T47D (cell line): ENCODE measurements around the gene GPR17.

Experiments
- DNase-seq, 2 experiments: peaks; one replicate each; pipeline versions ENCODE4 v3.0.0 to v3.0.0-alpha.2; 2011 to 2012; ENCODE audit warnings: low read depth in 1 of 2, low spot score in 1 of 2
- JUND ChIP-seq: IDR thresholded peaks from 2 replicates; pipeline ENCODE4 v1.6.1; 2012; ENCODE audit warnings: low read depth
- in situ Hi-C: cut with HindIII; loops from 2 replicates; pipeline ENCODE4 v1.10.0; 2016; ENCODE audit warnings: low sequenced_read_pairs, low pct_unique_long_range_greater_than_20kb

Gene GPR17

GRCh38 chr2:127645395-127646291, at the start of gene GPR17:
TSS of gene GPR17 (plus strand) at chr2:127646153. CDS start at chr2:127650736, 4,583 bp downstream.
- no peak for TF ChIP-seq JUND
- DNase-seq = no peak
- in situ Hi-C loops = no loop called here

- in situ Hi-C loops = no loop called here
- TF ChIP-seq JUND = no peak
- DNase-seq = no peak
Observed at GRCh38 chr2:127596311-127597045, 49.5 kb upstream of the GPR17 start.

- in situ Hi-C loops = no loop called here
- no peak for DNase-seq
- no peak for TF ChIP-seq JUND
Observed at GRCh38 chr2:127597046-127597983, 48.6 kb upstream of the GPR17 start.

- no peak for TF ChIP-seq JUND
- in situ Hi-C loops = no loop called here
Observed at GRCh38 chr2:127597984-127598380, 48.0 kb upstream of the GPR17 start.

GRCh38 chr2:127598711-127599110, 47.2 kb upstream of the GPR17 start:
- DNase-seq = no peak
- in situ Hi-C loops = no loop called here
- no peak for TF ChIP-seq JUND

More at GRCh38 chr2:127597984-127598380, 48.0 kb upstream of the GPR17 start:
- DNase-seq = no peak

- DNase-seq = no peak
- TF ChIP-seq JUND = no peak
- in situ Hi-C loops = no loop called here
Observed at GRCh38 chr2:127599211-127599610, 46.7 kb upstream of the GPR17 start.

GRCh38 chr2:127604986-127605385, 41.0 kb upstream of the GPR17 start:
- TF ChIP-seq JUND = no peak
- in situ Hi-C loops = no loop called here
- no peak for DNase-seq

- no peak for TF ChIP-seq JUND
- no peak for DNase-seq
- in situ Hi-C loops = no loop called here
Observed at GRCh38 chr2:127605691-127606263, 40.2 kb upstream of the GPR17 start.

- in situ Hi-C loops = no loop called here
- no peak for TF ChIP-seq JUND
- DNase-seq = no peak
Observed at GRCh38 chr2:127606625-127607398, 39.1 kb upstream of the GPR17 start.

- no peak for TF ChIP-seq JUND
- DNase-seq = no peak
- in situ Hi-C loops = no loop called here
Observed at GRCh38 chr2:127607399-127607908, 38.5 kb upstream of the GPR17 start.
